Measurements from ENCODE around the gene NDUFS8.
A peak's percentile ranks its signal among the peaks of the same experiment; 100 is the strongest.

NDUFS8 gene

DNA sequence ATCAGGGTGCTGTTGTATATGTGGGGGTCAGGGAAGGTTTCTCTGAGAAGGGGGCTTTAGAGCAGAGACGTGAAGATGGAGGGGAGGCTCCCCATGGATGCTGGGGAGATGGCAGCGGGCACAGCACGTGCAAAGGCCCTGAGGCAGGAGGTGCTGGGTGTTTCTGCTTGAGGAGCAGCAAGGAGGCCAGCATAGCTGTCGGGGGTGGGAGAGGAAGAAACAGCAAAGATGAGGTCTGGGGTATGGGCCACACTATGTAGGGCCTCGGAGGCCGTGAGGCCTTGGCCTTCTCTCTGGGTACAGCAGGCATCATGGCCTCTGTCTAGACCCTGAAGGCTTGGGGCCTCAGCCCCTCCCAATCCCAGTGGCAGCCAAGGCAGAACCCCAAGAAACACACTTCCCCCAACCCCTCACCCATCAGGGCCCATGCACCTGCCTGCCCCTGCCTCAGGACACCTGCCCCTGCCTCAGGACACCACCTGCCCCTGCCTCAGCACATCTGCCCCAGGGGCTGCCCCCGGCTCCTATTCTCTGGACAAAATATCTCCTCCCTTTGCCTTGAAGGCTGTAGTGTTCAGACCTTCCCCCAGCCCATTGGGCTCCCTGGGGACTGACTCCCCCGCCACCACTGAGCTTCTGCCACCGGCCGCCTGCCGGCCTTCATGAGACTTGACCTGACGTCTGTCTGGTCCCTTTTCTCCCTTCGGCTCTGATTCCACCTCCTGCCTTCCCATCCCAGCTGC, 14.1 kb upstream of the NDUFS8 start:
- TF ChIP-seq, protein P1, sequence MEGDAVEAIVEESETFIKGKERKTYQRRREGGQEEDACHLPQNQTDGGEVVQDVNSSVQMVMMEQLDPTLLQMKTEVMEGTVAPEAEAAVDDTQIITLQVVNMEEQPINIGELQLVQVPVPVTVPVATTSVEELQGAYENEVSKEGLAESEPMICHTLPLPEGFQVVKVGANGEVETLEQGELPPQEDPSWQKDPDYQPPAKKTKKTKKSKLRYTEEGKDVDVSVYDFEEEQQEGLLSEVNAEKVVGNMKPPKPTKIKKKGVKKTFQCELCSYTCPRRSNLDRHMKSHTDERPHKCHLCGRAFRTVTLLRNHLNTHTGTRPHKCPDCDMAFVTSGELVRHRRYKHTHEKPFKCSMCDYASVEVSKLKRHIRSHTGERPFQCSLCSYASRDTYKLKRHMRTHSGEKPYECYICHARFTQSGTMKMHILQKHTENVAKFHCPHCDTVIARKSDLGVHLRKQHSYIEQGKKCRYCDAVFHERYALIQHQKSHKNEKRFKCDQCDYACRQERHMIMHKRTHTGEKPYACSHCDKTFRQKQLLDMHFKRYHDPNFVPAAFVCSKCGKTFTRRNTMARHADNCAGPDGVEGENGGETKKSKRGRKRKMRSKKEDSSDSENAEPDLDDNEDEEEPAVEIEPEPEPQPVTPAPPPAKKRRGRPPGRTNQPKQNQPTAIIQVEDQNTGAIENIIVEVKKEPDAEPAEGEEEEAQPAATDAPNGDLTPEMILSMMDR (IDR thresholded peaks at IDR 0.05; ENCODE audit: low read depth, low read length, missing control alignments), result no peak
- in situ Hi-C loops (cut with HindIII; ENCODE audit: low sequenced_read_pairs), result no loop called here
- H3K4me3 ChIP-seq (ENCODE audit: low read depth, low read length), result no peak overlapping the region
- DNase-seq (ENCODE audit: low read depth), result no peak

DNA sequence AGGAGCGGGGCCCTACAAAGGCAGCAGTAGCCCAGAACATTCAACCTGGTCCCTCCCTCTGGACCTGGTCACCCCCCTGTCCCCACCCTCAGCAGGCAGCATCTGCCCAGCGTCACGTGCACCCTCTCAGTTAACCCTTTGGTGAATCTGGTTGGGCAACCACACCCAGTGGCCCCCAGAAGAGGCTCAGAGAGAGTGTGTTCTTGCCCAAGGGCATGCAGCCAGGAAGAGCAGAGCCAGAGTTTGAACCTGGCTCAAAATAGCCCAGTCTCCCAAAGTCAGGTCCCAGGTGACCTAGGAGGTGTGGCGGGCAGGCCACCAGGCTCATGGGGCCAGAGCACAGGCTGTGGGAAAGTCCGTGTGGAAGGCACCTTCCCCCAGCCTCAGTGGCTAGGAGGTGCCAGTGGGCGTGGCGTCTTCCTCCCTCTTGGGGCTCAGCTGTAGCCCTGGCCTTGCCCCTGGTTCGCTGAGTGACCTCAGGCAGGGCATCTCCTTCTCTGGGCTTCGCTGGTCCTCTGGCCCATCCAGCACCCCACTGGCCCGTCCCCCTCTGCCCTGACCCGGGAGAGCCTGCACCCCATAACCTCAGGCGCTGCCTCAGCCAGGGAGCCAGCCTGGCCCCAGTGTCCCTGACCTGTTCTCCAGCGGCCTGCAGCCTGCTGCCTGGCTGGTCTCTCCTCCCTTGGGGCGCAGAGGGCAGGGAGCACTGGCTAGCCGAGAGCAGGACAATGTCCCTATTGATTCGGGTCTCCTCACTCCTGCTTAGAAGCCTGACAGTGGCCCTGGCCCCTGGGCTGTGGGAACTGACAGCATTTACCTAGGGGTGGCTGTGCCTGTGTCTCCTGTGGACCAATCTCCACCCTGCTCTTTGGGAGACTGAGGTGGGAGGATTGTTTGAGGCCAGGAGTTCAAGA, 13.3 kb upstream of the NDUFS8 start:
- TF ChIP-seq, protein P1 (IDR thresholded peaks at IDR 0.05; ENCODE audit: low read depth, low read length, missing control alignments), result no peak
- no peak overlapping the region for H3K4me3 ChIP-seq (ENCODE audit: low read depth, low read length)
- in situ Hi-C loops (cut with HindIII; ENCODE audit: low sequenced_read_pairs), result no loop called here
- no peak for DNase-seq (ENCODE audit: low read depth)

DNA sequence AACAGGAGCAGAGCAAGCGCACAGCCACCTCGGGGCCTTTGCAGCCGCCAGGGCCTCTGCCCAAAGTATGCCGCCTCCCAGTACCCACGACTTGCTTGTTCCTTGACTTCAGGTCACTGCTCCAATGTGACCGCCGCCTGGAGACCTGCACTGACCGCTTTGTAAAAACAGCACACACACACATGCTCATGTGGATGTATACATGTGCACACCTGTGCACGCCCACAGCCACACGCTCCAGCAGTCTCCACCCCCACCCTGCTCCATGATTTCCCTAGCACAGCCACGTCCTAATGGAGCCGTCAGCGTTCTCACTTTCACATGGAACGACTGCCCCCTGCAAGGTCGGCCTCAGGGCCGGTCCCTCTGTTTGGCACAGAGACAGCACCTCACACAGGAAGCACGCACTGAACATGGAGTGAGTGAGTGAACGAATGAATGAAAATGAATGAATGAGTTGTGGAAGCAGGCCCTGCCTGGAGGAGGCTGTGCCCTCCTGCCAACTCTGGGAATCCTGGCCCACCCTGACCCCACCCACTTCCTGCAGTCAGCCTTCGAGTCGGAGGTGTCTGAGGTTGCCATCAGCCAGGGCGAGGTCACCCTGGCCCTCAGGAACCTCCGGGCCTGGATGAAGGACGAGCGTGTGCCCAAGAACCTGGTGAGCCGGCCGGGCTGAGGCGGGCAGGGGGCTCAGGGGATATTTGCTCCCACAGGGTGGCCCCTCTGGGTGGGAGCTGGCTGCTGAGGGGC, 12.3 kb upstream of the NDUFS8 start:
- no peak overlapping the region for H3K4me3 ChIP-seq (ENCODE audit: low read depth, low read length)
- in situ Hi-C loops (cut with HindIII; ENCODE audit: low sequenced_read_pairs), result no loop called here
- no peak for DNase-seq (ENCODE audit: low read depth)
- TF ChIP-seq, protein P1 (IDR thresholded peaks at IDR 0.05; ENCODE audit: low read depth, low read length, missing control alignments), result no peak

DNA sequence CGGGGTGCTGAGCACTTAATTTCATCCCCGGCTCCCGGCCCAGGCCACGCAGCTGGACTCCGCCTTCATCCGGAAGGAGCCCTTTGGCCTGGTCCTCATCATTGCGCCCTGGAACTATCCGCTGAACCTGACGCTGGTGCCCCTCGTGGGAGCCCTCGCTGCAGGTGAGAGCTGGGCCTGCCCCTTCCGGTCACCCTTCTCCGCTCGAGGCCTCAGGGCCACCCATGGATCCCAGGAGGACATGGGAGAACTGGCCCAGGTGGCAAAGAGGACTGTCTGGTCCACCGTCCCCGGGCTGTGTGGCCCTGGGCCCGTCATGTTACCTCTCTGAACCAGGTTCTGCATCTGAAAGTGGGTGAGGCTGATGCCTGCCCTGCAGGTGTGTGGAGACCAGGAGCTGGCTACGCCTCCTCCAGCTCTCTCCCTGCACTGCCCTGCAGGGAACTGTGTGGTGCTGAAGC, 11.7 kb upstream of the NDUFS8 start:
- no peak overlapping the region for H3K4me3 ChIP-seq (ENCODE audit: low read depth, low read length)
- TF ChIP-seq, protein P1 (IDR thresholded peaks at IDR 0.05; ENCODE audit: low read depth, low read length, missing control alignments), result no peak
- in situ Hi-C loops (cut with HindIII; ENCODE audit: low sequenced_read_pairs), result no loop called here
- no peak for DNase-seq (ENCODE audit: low read depth)

DNA sequence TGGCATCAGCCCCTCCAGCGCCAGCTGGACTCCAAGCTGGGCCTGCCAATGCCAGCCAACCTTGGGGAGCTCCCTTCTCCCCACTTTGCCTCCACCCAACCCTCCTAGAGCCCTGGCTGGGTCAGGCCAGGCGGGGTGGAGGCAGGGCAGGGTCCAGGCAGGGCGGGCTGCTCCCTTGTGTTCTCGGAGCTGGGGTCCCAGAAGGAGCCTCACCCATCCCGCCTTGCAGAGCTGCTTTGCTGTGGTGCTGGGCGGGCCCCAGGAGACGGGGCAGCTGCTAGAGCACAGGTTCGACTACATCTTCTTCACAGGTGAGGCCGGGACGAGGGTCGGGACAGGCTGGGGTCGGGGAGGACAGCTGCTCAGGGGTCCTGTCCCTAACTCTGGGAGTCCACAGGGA, 11.0 kb upstream of the NDUFS8 start:
- TF ChIP-seq, protein P1 (IDR thresholded peaks at IDR 0.05; ENCODE audit: low read depth, low read length, missing control alignments), result no peak

DNA sequence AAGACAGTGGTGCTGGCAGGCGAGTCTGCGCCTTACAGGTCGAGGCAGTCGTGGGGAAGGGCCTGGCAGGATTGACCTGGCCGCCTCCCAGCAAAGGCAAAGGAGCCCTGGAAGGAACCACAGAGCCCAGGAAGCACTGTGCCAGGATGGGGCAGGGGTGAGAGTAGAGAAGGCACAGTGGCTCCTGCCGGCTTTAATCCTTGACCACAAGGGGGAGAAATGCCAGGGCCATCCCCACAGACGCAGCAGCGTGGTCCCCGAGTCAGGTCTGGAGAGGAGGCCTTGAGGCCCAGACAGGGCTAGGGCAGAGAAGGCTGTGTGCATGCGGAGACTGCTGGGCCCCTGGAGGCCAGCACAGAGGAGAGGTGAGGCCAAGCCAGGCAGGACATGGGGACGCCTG, 9.9 kb upstream of the NDUFS8 start:
- H3K4me3 ChIP-seq (ENCODE audit: low read depth, low read length), result no peak overlapping the region
- in situ Hi-C loops (cut with HindIII; ENCODE audit: low sequenced_read_pairs), result no loop called here
- TF ChIP-seq, protein P1 (IDR thresholded peaks at IDR 0.05; ENCODE audit: low read depth, low read length, missing control alignments), result peak; percentile 59
- DNase-seq (ENCODE audit: low read depth), result no peak

More for the DNA sequence above, 11.0 kb upstream of the NDUFS8 start:
- in situ Hi-C loops (cut with HindIII; ENCODE audit: low sequenced_read_pairs), result no loop called here
- no peak overlapping the region for H3K4me3 ChIP-seq (ENCODE audit: low read depth, low read length)
- no peak for DNase-seq (ENCODE audit: low read depth)

All from astrocyte of the cerebellum (primary cell).